BE2C (cell line): ENCODE measurements around the gene BCL6B.

Experiments used
- DNase-seq: peaks from one replicate; pipeline ENCODE4 v3.0.0-alpha.2; 2020
- H3K27me3 ChIP-seq: fragments of 250-450 bp; sonication (Bioruptor Pico); 2 replicates; pipeline ENCODE4 v1.5.1; 2020; ENCODE audit warnings: mild to moderate bottlenecking
- H3K36me3 ChIP-seq: fragments of 250-450 bp; sonication (Bioruptor Pico); 2 replicates; pipeline ENCODE4 v1.5.1; 2020; ENCODE audit warnings: mild to moderate bottlenecking
- H3K4me1 ChIP-seq: fragments of 250-450 bp; sonication (Bioruptor Pico); 2 replicates; pipeline ENCODE4 v1.5.1; 2020
- H3K4me3 ChIP-seq: 2 replicates; pipeline ENCODE4 v1.5.1; 2011; ENCODE audit warnings: low read depth, low read length
- H3K9me3 ChIP-seq: fragments of 250-450 bp; sonication (Bioruptor Pico); 2 replicates; pipeline ENCODE4 v1.5.1; 2020
- TF ChIP-seq, protein P1 (sequence below): IDR thresholded peaks from 2 replicates; pipeline ENCODE4 v1.5.1; 2012; ENCODE audit warnings: mild to moderate bottlenecking, low read depth, low read length

Gene BCL6B

DNA sequence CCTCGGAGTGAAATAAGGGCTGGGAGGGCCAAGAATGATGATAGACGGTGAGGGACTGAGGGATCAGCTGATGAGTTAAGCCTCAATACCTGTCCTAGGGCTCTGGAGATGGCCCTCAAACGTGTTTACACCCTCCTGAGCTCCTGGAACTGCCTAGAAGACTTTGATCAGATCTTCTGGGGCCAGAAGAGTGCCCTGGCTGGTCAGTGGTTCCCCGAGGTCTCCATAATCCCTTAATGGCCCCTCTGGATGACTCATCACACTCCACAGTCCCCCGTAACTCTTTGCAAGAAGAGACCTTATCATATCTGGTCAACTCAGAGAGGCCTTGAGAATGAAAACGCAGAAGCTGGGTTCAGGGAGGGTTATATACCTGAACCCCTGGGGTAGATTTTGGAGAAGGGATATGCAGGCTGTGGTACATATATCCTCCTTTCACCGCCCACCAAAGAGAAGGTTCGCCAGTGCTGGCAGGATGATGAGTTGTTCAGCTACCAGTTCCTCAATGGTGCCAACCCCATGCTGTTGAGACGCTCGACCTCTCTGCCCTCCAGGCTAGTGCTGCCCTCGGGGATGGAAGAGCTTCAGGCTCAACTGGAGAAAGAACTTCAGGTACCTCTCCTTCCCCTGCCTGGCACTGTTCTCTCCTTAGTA is 23.9 kb upstream of the BCL6B start:
- Histone ChIP-seq H3K4me1 (no peaks in the 10 kb centered on the region), H3K36me3 (no peaks in the 10 kb centered on the region), H3K4me3 (no peak overlapping the region), H3K9me3 (no peaks in the 10 kb centered on the region), H3K27me3 (no peaks in the 10 kb centered on the region)
- TF ChIP-seq, protein P1, sequence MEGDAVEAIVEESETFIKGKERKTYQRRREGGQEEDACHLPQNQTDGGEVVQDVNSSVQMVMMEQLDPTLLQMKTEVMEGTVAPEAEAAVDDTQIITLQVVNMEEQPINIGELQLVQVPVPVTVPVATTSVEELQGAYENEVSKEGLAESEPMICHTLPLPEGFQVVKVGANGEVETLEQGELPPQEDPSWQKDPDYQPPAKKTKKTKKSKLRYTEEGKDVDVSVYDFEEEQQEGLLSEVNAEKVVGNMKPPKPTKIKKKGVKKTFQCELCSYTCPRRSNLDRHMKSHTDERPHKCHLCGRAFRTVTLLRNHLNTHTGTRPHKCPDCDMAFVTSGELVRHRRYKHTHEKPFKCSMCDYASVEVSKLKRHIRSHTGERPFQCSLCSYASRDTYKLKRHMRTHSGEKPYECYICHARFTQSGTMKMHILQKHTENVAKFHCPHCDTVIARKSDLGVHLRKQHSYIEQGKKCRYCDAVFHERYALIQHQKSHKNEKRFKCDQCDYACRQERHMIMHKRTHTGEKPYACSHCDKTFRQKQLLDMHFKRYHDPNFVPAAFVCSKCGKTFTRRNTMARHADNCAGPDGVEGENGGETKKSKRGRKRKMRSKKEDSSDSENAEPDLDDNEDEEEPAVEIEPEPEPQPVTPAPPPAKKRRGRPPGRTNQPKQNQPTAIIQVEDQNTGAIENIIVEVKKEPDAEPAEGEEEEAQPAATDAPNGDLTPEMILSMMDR, result no peak
- DNase-seq, result no peak

DNA sequence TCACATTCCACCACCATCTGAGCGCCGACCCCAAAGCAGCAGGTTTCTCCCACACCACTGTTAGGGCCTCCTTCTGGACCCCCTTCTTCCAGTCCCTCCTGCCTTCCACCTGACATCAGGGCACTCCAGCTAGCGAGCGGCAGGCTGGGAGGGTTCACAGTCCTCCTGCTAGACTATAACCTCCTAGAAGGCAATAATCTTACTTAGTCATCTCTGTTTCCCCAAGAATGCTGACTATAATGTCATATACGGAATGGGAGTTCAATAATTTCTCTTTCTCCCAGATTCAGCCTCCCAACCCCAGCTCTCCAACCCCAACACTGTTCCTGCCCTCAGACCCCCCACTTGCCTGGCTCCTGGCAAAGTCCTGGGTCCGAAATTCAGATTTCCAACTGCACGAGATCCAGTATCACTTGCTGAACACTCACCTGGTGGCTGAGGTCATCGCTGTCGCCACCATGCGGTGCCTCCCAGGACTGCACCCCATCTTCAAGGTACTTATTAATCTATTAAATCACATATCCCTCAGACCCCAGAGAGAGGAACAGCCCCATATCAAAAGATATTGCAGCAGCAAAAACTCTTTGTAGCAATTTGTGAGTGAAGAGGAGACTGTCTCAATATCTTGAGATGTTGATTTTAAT is 21.4 kb upstream of the BCL6B start:
- no peak for DNase-seq
- Histone ChIP-seq H3K4me1 (no peaks in the 10 kb centered on the region), H3K27me3 (no peaks in the 10 kb centered on the region), H3K4me3 (no peak overlapping the region), H3K9me3 (no peaks in the 10 kb centered on the region), H3K36me3 (no peaks in the 10 kb centered on the region)
- TF ChIP-seq, protein P1, result 0 out of 2 replicates have a peak, but pooled peaks have one; percentile 15

DNA sequence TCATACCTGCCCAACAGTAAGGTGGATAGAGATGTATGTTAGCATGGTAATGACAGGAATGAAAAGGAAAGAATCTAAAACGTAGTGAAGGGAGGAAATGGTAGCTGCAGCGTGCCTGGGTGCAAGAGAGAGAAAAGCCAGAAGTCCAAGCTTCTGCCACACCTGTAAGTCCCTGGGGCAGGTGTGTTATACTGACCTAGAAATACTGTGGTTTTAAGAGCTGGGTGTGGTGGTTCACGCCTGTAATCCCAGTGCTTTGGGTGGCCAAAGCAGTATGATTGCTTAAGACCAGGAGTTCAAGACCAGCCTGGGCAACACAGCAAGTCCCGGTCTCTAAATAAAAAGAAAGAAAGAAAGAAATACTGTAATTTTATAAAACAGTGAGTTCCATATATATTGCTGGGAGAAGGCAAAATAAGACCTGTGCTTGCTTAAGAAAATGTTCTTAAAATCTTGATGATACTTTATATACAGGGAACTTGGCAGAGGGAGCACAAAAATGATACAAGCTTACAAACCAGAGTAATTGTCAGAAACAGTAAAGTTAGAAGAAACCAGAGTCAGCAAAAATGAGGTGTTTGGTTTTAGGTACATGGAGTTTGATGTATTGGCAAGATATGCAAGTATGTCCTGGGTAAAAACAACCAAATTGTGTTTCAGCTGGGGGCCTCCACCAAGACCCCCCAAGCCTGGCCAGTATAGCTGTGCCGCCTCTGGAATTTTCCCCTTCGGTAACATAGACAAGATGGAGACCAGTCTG is 20.4 kb upstream of the BCL6B start:
- no peak for DNase-seq
- no peaks in the 10 kb centered on the region for H3K36me3 ChIP-seq
- no peaks in the 10 kb centered on the region for H3K4me1 ChIP-seq
- H3K9me3 ChIP-seq, result no peaks in the 10 kb centered on the region
- no peaks in the 10 kb centered on the region for H3K27me3 ChIP-seq
- TF ChIP-seq, protein P1, result no peak
- no peak overlapping the region for H3K4me3 ChIP-seq

DNA sequence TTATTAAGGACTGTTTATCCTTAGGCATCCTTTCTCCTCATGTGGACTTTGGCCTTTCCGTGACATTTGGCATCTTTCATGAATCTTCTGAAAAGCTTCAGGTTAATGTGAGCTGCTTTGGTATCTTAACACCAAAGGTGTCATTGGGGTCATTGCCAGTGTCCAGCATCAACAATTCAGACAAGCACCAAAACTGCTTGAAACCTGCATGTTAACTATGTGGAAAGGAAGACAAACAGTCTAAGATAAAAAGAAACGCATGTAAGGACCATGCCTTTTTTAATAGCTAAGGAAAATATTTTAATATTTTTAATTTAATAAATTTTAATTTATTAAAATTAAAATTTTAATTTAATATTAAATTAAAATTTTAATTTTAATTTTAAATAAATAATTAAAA is 19.1 kb upstream of the BCL6B start:
- no peaks in the 10 kb centered on the region for H3K4me1 ChIP-seq
- H3K4me3 ChIP-seq, result no peak overlapping the region
- DNase-seq, result no peak
- no peaks in the 10 kb centered on the region for H3K27me3 ChIP-seq
- no peaks in the 10 kb centered on the region for H3K9me3 ChIP-seq
- TF ChIP-seq, protein P1, result no peak
- no peaks in the 10 kb centered on the region for H3K36me3 ChIP-seq

DNA sequence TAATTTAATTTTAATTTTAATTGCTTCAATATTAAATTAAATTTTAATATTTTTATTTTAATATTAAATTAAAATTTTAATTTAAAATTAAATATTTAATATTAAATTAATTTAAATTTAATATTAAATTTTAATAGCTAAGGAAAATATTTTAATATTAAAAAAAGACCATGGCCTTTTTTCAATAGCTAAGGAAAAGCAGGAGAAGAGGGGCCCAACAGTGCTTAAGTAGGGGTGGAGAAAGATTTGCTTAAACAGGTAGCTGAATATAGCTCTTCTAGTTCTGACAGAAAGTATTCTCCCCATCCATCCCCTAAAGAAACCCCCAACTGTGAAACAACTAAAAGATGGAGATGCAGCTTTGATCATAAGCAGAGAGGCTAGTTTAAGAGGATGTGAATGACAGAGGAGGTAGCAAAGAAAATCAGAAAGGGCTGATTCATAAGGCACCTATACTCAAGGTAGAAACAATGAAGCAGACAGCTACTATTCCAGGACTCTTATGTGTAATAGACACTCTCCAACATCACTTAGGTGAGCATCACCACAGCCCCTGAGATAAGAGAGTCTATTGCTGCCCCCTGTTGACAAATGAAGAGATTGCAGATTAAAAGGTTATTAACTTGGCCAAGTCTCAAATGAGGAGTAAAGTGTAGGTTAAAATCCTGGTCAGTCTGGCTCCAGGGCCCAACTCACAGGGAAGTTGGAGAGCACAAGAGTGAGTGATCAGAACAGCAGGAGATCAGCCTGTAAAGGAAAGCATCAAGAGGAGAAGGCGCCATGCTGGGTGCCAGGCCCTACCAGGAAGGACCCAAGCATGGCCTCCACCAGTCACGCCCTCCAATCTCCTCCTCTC is 18.2 kb upstream of the BCL6B start:
- Histone ChIP-seq H3K9me3 (no peaks in the 10 kb centered on the region), H3K4me3 (no peak overlapping the region), H3K27me3 (no peaks in the 10 kb centered on the region), H3K4me1 (no peaks in the 10 kb centered on the region), H3K36me3 (no peaks in the 10 kb centered on the region)
- TF ChIP-seq, protein P1, result peak; percentile 66
- DNase-seq, result no peak
